K562 (cell line): Measurements from ENCODE around the gene METTL8. TPM values are rescaled to one million over a fixed set of nuclear protein-coding genes. Genes with fewer than 3 reads are reported as not detected.

Experiments used
- BDP1 ChIP-seq: IDR thresholded peaks from 3 replicates; pipeline ENCODE4 v1.6.1; 2011; ENCODE audit not compliant: insufficient read length, insufficient read depth
- DMBX1 ChIP-seq: fragments of 250-450 bp; sonication (Bioruptor Pico); IDR thresholded peaks from 2 replicates; pipeline ENCODE4 v1.8.0; 2022; ENCODE audit warnings: inconsistent platforms, mild to moderate bottlenecking, moderate library complexity, borderline replicate concordance
- ILF3 ChIP-seq: fragments of 450-650 bp; IDR thresholded peaks from 2 replicates; pipeline ENCODE4 v1.6.1; 2018; ENCODE audit warnings: antibody characterized with exemption, mild to moderate bottlenecking, moderate library complexity, borderline replicate concordance
- KLF13 ChIP-seq: fragments of 450-650 bp; IDR thresholded peaks from 2 replicates; pipeline ENCODE4 v1.6.1; 2016; ENCODE audit warnings: missing genetic modification characterization, low read depth, mild to moderate bottlenecking, missing compliant biosample characterization, moderate library complexity, borderline replicate concordance
- MGA ChIP-seq: fragments of 450-650 bp; IDR thresholded peaks from 2 replicates; pipeline ENCODE4 v1.6.1; 2016; ENCODE audit warnings: mild to moderate bottlenecking, moderate library complexity
- NELFE ChIP-seq: IDR thresholded peaks from 2 replicates; pipeline ENCODE4 v1.6.1; 2011; ENCODE audit warnings: mild to moderate bottlenecking; ENCODE audit not compliant: insufficient read depth, insufficient read length
- NFYB ChIP-seq: IDR thresholded peaks from 2 replicates; pipeline ENCODE4 v1.6.1; 2011; ENCODE audit warnings: mild to moderate bottlenecking, moderate library complexity; ENCODE audit not compliant: insufficient read length; ENCODE audit errors: extremely low read depth
- POLR2B ChIP-seq: fragments of 450-650 bp; IDR thresholded peaks from 2 replicates; pipeline ENCODE4 v1.6.1; 2018; ENCODE audit warnings: low read depth; ENCODE audit not compliant: partially characterized antibody
- RUNX1 ChIP-seq: sonication (generic); IDR thresholded peaks from 2 replicates; pipeline ENCODE4 v1.6.1; 2016; ENCODE audit warnings: antibody characterized with exemption, low read depth
- SREBF1 ChIP-seq: fragments of 150-350 bp; IDR thresholded peaks from 2 replicates; pipeline ENCODE4 v1.6.1; 2014; ENCODE audit warnings: antibody characterized with exemption, low read depth, low read length, borderline replicate concordance
- SRSF9 ChIP-seq: fragments of 200-400 bp; formaldehyde crosslinking; IDR thresholded peaks from 2 replicates; pipeline ENCODE4 v1.6.1; 2017; ENCODE audit warnings: low read depth, low read length, borderline replicate concordance
- ZBTB17 ChIP-seq: fragments of 450-650 bp; formaldehyde crosslinking; IDR thresholded peaks from 2 replicates; pipeline ENCODE4 v1.4.0; 2020; ENCODE audit warnings: mild to moderate bottlenecking
- ZKSCAN8 ChIP-seq: fragments of 200-800 bp; sonication (Bioruptor generic); IDR thresholded peaks from 2 replicates; pipeline ENCODE4 v1.6.1; 2016; ENCODE audit warnings: missing genetic modification characterization, missing compliant biosample characterization
- ZNF384 ChIP-seq: IDR thresholded peaks from 2 replicates; pipeline ENCODE4 v1.6.1; 2012; ENCODE audit warnings: low read depth, low read length, improper control_type of control experiment
- ZNF740 ChIP-seq, 3 experiments: fragments of 200-800 bp in 1 of 3; sonication (Bioruptor generic) in 1 of 3; sonication (generic) in 1 of 3; formaldehyde crosslinking in 1 of 3; IDR thresholded peaks; 2 replicates each; pipeline versions ENCODE4 v1.6.1 to v1.8.0; 2016 to 2022; ENCODE audit warnings: mild to moderate bottlenecking in 2 of 3, missing compliant biosample characterization in 2 of 3, missing genetic modification characterization in 2 of 3, missing genetic modification reagents in 1 of 3
- polyA plus RNA-seq, 8 experiments: library from polyadenylated mRNA; depleted of rRNA in 4 of 8; stranded (reverse) in 5 of 8; unstranded in 3 of 8; fragments of >200 nt; fragmentation: Nextera tagmentation in 2 of 8; fragmentation: Illumina TruSeq in 1 of 8; extraction: Ambion mirVana in 2 of 8; extraction: Trizol in 1 of 8; gene quantifications; 2 replicates each; pipeline versions ENCODE4 v1.2.1 to v1.2.3, GENCODE V29; 2011 to 2014; ENCODE audit warnings: inconsistent platforms in 1 of 8, missing spikeins in 1 of 8
- total RNA-seq, 7 experiments: library from RNA; depleted of rRNA in 6 of 7; stranded (reverse); fragments of >200 nt in 6 of 7; fragmentation: Illumina TruSeq in 2 of 7; extraction: Trizol in 2 of 7; gene quantifications; 2 replicates each; pipeline versions ENCODE4 v1.2.1 to v1.2.3, GENCODE V29; 2011 to 2021; ENCODE audit warnings: low replicate concordance in 1 of 7

METTL8 gene
- total and polyA plus RNA-seq, 9 of the 15 experiments (the other 6 are each of a cell fraction or from before 2014, with no cell fraction given) = 12.9 to 52.6 (median 33.7) TPM

GRCh38 chr2:171432969-171433762 is 624 bp downstream of the METTL8 start (continued):
- TF ChIP-seq SREBF1 (no peak), NFYB (no peak), ZBTB17 (CRISPR knock-in tag) (no peak), ILF3 (no peak), POLR2B (peak; percentile 63), DMBX1 (CRISPR knock-in tag) (no peak), KLF13 (peak; percentile 20; the same call in 1 of the 2 replicates), MGA (peak; percentile 91), RUNX1 (no peak), SRSF9 (no peak), ZNF740 (CRISPR knock-in tag; IDR thresholded peaks at IDR 0.05) (no peak; the same call in 1 of the 2 replicates), ZNF740 (tag; IDR thresholded peaks at IDR 0.05) (0 out of 4 replicates have a peak, but pooled peaks of 1 of the 2 experiments have one; percentile 23), ZKSCAN8 (no peak), BDP1 (no peak), NELFE (no peak), ZNF384 (no peak)
